T-cell (primary cell): Measurements from ENCODE around the gene PHKB. TPM values are rescaled to one million over a fixed set of nuclear protein-coding genes. Genes with fewer than 3 reads are reported as not detected.

Source experiments
- ATAC-seq, 4 experiments: fragments of 200-7000 bp in 3 of 4; fragments of 150-1000 bp in 1 of 4; cut with Tn5 transposase; replicated peaks in 1 of 4; 1 replicate in 3 of 4; 2 replicates in 1 of 4; pipeline ENCODE4 v1.10.0; 2021; ENCODE audit warnings: moderate library complexity in 3 of 4, mild to moderate bottlenecking in 2 of 4, moderate number of reproducible peaks in 1 of 4
- CTCF ChIA-PET, 2 donors: fragments of 300-600 bp; sonication (Branson Sonifier 250); formaldehyde crosslinking; loops; one replicate each; lab custom pipeline; 2022; ENCODE audit warnings: antibody characterized with exemption in 2 of 2; lab: Charles Lee
- POLR2A ChIA-PET, 2 donors: fragments of 300-600 bp; sonication (Branson Sonifier 250); formaldehyde crosslinking; loops; one replicate each; lab custom pipeline; 2022; ENCODE audit warnings: antibody characterized with exemption in 2 of 2; lab: Charles Lee
- DNase-seq, 35 experiments: peaks; one replicate each; pipeline versions ENCODE4 v3.0.0 to v3.0.0-alpha.2; 2013 to 2023
- H3K27ac ChIP-seq: one replicate; pipeline ENCODE4 v1.5.1; 2013; ENCODE audit warnings: low read length
- H3K27me3 ChIP-seq, 2 experiments: replicated peaks in 1 of 2; 1 replicate in 1 of 2; 2 replicates in 1 of 2; pipeline versions ENCODE4 v1.6.1 to v1.7.0; 2013; ENCODE audit warnings: low read length in 1 of 2, mixed read lengths in 1 of 2; ENCODE audit not compliant: control insufficient read depth in 2 of 2, insufficient read depth in 2 of 2; ENCODE audit errors: extremely low read depth in 1 of 2
- H3K36me3 ChIP-seq, 2 donors: 1 replicate in 1 of 2; 2 replicates in 1 of 2; pipeline versions ENCODE4 v1.6.1 to v1.7.0; 2013; ENCODE audit warnings: low read length in 1 of 2; ENCODE audit not compliant: control insufficient read depth in 2 of 2, insufficient read depth in 1 of 2; ENCODE audit errors: extremely low read depth in 1 of 2
- H3K4me1 ChIP-seq, 2 experiments: 1 replicate in 1 of 2; 2 replicates in 1 of 2; pipeline versions ENCODE4 v1.6.1 to v1.7.0; 2013; ENCODE audit warnings: low read length in 2 of 2, mixed read lengths in 1 of 2; ENCODE audit not compliant: insufficient read depth in 2 of 2, control insufficient read depth in 1 of 2; ENCODE audit errors: extremely low read depth in 1 of 2
- H3K4me3 ChIP-seq, 2 donors: 1 replicate in 1 of 2; 2 replicates in 1 of 2; pipeline versions ENCODE4 v1.5.1 to v1.7.0; 2013; ENCODE audit warnings: mild to moderate bottlenecking in 2 of 2, low read length in 1 of 2, moderate library complexity in 1 of 2; ENCODE audit not compliant: control insufficient read depth in 1 of 2; ENCODE audit errors: extremely low read depth in 1 of 2
- H3K9me3 ChIP-seq: 2 replicates; pipeline ENCODE4 v1.7.0; 2013
- H3K27ac Mint-ChIP-seq, 2 donors: one replicate each; pipeline ENCODE4 v1.8.0; 2020 to 2021; ENCODE audit warnings: mild to moderate bottlenecking in 2 of 2, mixed read lengths in 2 of 2
- H3K27me3 Mint-ChIP-seq, 2 donors: one replicate each; pipeline ENCODE4 v1.8.0; 2021 to 2022; ENCODE audit warnings: mixed read lengths in 2 of 2
- H3K36me3 Mint-ChIP-seq: one replicate; pipeline ENCODE4 v1.8.0; 2021; ENCODE audit warnings: mixed read lengths
- H3K4me1 Mint-ChIP-seq, 3 donors: one replicate each; pipeline ENCODE4 v1.8.0; 2020 to 2022; ENCODE audit warnings: mixed read lengths in 3 of 3, mild to moderate bottlenecking in 1 of 3
- H3K4me3 Mint-ChIP-seq, 3 donors: one replicate each; pipeline ENCODE4 v1.8.0; 2020 to 2022; ENCODE audit warnings: mild to moderate bottlenecking in 3 of 3, mixed read lengths in 3 of 3, moderate library complexity in 3 of 3
- H3K9me3 Mint-ChIP-seq, 3 donors: one replicate each; pipeline ENCODE4 v1.8.0; 2020 to 2022; ENCODE audit warnings: mixed read lengths in 3 of 3
- WGBS: methylation state at CpG from one replicate; pipeline ENCODE4 v1.1.5; 2013; ENCODE audit warnings: missing lambda C conversion rate; ENCODE audit not compliant: insufficient coverage; 5-methylcytosine and 5-hydroxymethylcytosine counted together
- total RNA-seq, 35 experiments: library from RNA in 6 of 35; stranded (reverse) in 6 of 35; fragments of 120-200 nt in 1 of 35; gene quantifications; one replicate each; pipeline versions ENCODE4 v1.2.1 to v1.2.4 and lab custom pipeline; 2013 to 2026

The PHKB gene
- total RNA-seq, 5 donors from 2014 or later (not counting 1 experiment from before 2014, with no cell fraction given), result 40.6 to 67.5 (median 48.8) TPM

DNA sequence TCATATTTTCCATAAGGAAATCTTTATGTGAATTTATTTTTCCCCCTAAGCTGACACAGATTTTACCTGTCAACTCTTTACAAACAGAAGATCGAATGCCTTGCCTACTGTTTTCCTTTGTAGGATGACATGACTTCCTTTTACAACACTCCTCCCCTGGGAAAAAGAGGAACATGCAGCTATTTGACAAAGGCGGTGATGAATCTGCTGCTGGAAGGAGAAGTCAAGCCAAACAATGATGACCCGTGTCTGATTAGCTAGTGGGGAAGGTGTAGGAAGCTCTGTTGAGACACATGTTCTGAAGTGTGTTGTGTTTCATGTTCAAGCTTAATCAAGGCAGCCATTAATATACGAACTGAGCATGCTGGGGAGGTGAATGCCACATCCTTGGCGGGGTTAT lies 238.0 kb downstream of the PHKB start:
- CTCF ChIA-PET, result no interaction called here

DNA sequence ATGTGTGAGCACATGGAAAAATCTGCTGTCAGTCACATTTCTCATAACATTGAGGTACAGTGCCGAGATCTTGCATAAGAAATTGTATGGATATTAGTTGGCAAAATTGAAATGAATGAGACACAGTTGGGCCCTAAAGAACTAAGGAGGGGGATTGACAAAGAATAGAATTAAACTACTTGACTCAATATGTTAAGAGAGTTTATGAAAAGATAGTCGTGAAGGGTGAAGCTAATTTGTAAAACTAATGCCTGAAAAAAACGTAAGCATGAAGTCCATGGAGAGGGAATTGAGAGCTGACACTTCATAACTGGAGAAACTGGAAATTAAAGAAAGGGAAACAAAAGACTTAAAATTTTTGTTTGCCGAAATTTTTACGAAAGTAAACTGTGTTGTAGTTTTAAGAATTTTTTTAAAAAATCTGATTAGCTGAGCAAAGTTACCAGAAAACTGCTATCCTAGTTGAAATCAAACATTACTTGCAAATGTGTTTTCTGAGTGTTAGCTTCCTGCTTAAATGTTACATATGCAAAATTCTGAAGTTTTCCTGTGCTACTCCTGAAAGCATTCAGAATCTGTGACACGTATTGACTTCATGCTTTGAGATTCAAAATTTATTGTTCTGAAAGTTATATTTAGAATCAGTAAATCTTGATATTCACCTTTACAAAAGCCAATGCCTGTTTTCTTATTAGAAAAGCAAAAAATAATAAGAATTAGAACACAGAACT lies 239.9 kb downstream of the PHKB start:
- H3K9me3 Mint-ChIP-seq, result peaks cover 4 to 18% (median 9%) of the 10 kb centered on the region in 3 donors
- peaks cover 47% of the 10 kb centered on the region for H3K36me3 Mint-ChIP-seq
- H3K4me1 Mint-ChIP-seq, result no peaks in the 10 kb centered on the region
- H3K4me3 ChIP-seq, result no peak overlapping the region
- no peak for DNase-seq
- H3K9me3 ChIP-seq, result no peaks in the 10 kb centered on the region
- H3K4me3 Mint-ChIP-seq, result no peak overlapping the region
- no peaks in the 10 kb centered on the region for H3K4me1 ChIP-seq
- no peaks in the 10 kb centered on the region for H3K27me3 ChIP-seq
- H3K36me3 ChIP-seq, result peaks cover 2 to 31% of the 10 kb centered on the region in 2 donors
- no peaks in the 10 kb centered on the region for H3K27me3 Mint-ChIP-seq
- WGBS, result 57% methylated on average over 1 of the region's 6 CpGs
- H3K27ac Mint-ChIP-seq, result no peak overlapping the region
- ATAC-seq, result no peak
- ChIA-PET CTCF (interaction anchor here in 1 of 2 donors (0.6 kb wide), 1 partner anchor 152 kb away, joined by 3 read pairs; no protein-coding TSS in a partner anchor), POLR2A (interaction anchor here in 1 of 2 donors (0.7 kb wide), 1 partner anchor 40 kb away, joined by 10 read pairs; no protein-coding TSS in a partner anchor)
- H3K27ac ChIP-seq, result no peak overlapping the region

More for the DNA sequence above, 238.0 kb downstream of the PHKB start:
- Mint-ChIP-seq H3K9me3 (peaks cover 4 to 21% (median 5%) of the 10 kb centered on the region in 3 donors), H3K4me1 (no peaks in the 10 kb centered on the region), H3K4me3 (no peak overlapping the region), H3K27me3 (no peaks in the 10 kb centered on the region), H3K27ac (no peak overlapping the region), H3K36me3 (peaks cover 59% of the 10 kb centered on the region)
- WGBS, result no CpG with 5 or more reads among the region's 5 CpGs
- Histone ChIP-seq H3K36me3 (peaks cover 2 to 49% of the 10 kb centered on the region in 2 donors), H3K4me3 (no peak overlapping the region), H3K27me3 (no peaks in the 10 kb centered on the region), H3K9me3 (no peaks in the 10 kb centered on the region), H3K4me1 (no peaks in the 10 kb centered on the region), H3K27ac (no peak overlapping the region)
- POLR2A ChIA-PET, result no interaction called here
- ATAC-seq (no peak), DNase-seq (no peak)

DNA sequence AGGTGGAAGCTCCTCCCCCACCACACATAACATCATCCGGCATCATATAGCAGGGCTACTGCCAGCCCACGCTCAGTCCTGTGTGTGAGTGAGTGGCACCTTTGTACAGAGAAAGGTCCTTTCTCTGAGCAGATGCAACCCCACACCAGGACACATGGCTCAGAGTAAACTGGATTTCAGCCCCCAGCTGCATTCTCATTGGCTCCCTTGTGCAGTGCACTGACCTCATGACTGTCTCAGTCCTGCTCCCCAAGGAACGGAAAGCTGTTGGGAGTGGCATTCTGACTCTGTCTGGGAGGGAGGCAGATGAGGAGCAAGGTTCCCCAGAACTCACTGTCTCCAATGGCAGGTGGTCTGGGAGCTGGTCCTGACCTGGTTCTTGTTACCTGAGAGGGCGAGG lies 244.1 kb downstream of the PHKB start:
- no peak overlapping the region for H3K27ac Mint-ChIP-seq
- peaks cover 17% of the 10 kb centered on the region for H3K36me3 Mint-ChIP-seq
- Histone ChIP-seq H3K36me3 (no peaks in the 10 kb centered on the region), H3K27ac (no peak overlapping the region), H3K4me3 (no peak overlapping the region), H3K4me1 (no peaks in the 10 kb centered on the region), H3K27me3 (no peaks in the 10 kb centered on the region), H3K9me3 (no peaks in the 10 kb centered on the region)
- WGBS, result no CpG with 5 or more reads among the region's 4 CpGs
- H3K9me3 Mint-ChIP-seq, result peaks cover 4 to 11% (median 9%) of the 10 kb centered on the region in 3 donors
- H3K4me1 Mint-ChIP-seq, result no peaks in the 10 kb centered on the region
- ATAC-seq (no peak), DNase-seq (no peak)
- no peaks in the 10 kb centered on the region for H3K27me3 Mint-ChIP-seq
- H3K4me3 Mint-ChIP-seq, result no peak overlapping the region
- POLR2A ChIA-PET, result no interaction called here
- CTCF ChIA-PET, result no interaction called here

DNA sequence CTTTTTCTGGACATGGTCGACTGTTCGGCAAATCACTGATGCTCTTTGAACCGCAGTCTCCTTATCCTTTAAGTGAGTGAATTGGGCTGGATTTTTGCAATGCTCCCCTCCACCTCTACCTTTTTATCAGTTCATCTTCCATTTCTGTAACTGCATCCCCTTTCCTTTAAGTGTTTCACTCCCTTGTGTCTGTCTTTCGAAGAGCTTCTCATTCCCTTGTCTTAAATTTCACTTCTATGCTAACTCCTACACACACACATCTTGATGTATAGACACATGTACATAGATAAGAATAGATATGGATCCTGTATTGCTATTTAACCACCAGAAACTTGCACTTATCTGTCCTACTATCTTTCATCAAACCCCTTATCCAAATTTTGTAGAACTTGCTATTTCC lies 250.7 kb downstream of the PHKB start:
- H3K36me3 ChIP-seq, result no peaks in the 10 kb centered on the region
- Mint-ChIP-seq H3K4me1 (peaks cover 0 to 3% (median 0%) of the 10 kb centered on the region in 3 donors), H3K27me3 (peaks cover 0 to 9% of the 10 kb centered on the region in 2 donors), H3K9me3 (no peaks in the 10 kb centered on the region), H3K27ac (no peak overlapping the region), H3K36me3 (no peaks in the 10 kb centered on the region), H3K4me3 (no peak overlapping the region)
- no peak overlapping the region for H3K4me3 ChIP-seq
- no CpG with 5 or more reads among the region's 4 CpGs for WGBS
- H3K9me3 ChIP-seq, result no peaks in the 10 kb centered on the region
- POLR2A ChIA-PET, result no interaction called here
- ATAC-seq (no peak), DNase-seq (no peak)
- no peaks in the 10 kb centered on the region for H3K4me1 ChIP-seq
- H3K27ac ChIP-seq, result no peak overlapping the region
- peaks cover 0 to 4% of the 10 kb centered on the region in 2 experiments for H3K27me3 ChIP-seq
- CTCF ChIA-PET, result no interaction called here

DNA sequence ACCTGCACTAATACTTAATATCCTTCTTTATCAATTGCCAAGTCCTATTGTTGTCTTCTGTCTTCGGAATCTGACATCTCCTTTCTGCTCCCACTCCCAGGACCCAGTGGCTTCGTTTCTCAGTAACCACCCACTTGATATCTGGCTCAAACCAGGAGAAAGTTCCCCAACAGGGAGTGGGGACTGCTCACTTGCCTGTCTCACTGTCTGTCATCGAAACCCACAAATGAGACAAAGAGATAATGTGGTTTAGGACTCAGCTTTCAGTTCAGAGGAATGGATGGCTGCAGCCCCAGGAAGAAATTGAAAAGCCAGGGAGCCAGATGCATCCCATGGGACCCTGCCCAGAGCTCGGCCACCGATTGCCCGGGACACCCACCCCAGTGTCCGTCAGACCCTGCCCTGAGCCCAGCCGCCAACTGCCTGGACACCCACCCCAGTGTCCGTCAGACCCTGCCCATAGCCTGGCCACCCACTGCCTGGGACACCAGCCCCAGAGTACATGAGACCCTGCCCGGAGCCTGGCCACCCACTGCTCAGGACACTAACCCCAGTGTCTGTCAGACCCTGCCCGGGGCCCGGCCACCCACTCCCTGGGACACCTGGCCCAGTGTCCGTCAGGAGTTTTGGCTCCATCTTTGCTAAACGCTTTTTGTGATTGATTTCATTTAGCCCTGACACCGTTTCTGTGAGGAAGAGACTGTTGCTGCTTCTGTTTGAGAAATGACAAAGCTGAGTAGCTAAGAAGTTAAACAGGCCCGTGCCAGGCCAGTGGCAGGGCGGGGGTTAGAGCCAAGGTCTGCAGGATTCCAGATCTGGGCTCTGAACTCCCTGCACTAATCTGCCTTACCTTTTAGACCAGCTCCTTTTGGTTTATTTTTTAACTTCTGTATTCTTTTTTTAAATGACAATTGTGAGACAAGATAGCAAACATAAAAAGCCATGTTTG lies 251.4 kb downstream of the PHKB start:
- 86% methylated on average over 14 of the region's 17 CpGs for WGBS
- H3K9me3 Mint-ChIP-seq, result no peaks in the 10 kb centered on the region
- H3K36me3 Mint-ChIP-seq, result no peaks in the 10 kb centered on the region
- H3K27ac Mint-ChIP-seq, result no peak overlapping the region
- H3K4me1 ChIP-seq, result no peaks in the 10 kb centered on the region
- DNase-seq, result no peak
- H3K4me3 Mint-ChIP-seq, result no peak overlapping the region
- peaks cover 0 to 4% of the 10 kb centered on the region in 2 experiments for H3K27me3 ChIP-seq
- no peak overlapping the region for H3K27ac ChIP-seq
- ATAC-seq, result no peak
- peaks cover 0 to 3% (median 0%) of the 10 kb centered on the region in 3 donors for H3K4me1 Mint-ChIP-seq
- H3K36me3 ChIP-seq, result no peaks in the 10 kb centered on the region
- peaks cover 0 to 9% of the 10 kb centered on the region in 2 donors for H3K27me3 Mint-ChIP-seq
- no peaks in the 10 kb centered on the region for H3K9me3 ChIP-seq
- ChIA-PET POLR2A (no interaction called here), CTCF (no interaction called here)
- H3K4me3 ChIP-seq, result no peak overlapping the region

DNA sequence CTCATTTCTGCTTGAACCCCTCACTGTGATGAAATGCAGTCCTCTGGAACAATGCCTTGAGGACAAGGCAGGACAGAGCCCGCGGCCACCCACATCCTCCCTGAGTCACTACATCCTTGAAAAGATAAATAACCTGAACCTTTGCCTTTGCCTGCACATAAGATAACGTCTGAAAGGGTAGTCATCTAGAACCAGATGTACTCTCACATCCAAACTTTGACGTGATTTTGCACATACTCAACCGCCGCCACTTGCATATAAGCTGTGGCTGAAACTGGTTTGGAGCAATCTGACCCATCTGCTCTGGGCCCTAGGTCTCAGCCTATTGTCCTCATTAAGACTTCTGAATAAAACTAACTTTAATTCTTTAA lies 252.1 kb downstream of the PHKB start:
- Histone ChIP-seq H3K4me1 (no peaks in the 10 kb centered on the region), H3K9me3 (no peaks in the 10 kb centered on the region), H3K27me3 (peaks cover 0 to 4% of the 10 kb centered on the region in 2 experiments), H3K4me3 (no peak overlapping the region), H3K27ac (no peak overlapping the region), H3K36me3 (no peaks in the 10 kb centered on the region)
- Mint-ChIP-seq H3K27me3 (peaks cover 0 to 9% of the 10 kb centered on the region in 2 donors), H3K27ac (no peak overlapping the region), H3K36me3 (no peaks in the 10 kb centered on the region), H3K9me3 (no peaks in the 10 kb centered on the region), H3K4me1 (peaks cover 0 to 3% (median 0%) of the 10 kb centered on the region in 3 donors), H3K4me3 (no peak overlapping the region)
- ChIA-PET CTCF (no interaction called here), POLR2A (no interaction called here)
- DNase-seq (no peak), ATAC-seq (peak in 1 of 4 experiments; percentile 23)
- 34% methylated on average over 5 of the region's 6 CpGs for WGBS
